Fibroblast of lung (primary cell): Measurements from ENCODE around the gene DIS3L2. TPM values are rescaled to one million over a fixed set of nuclear protein-coding genes. Genes with fewer than 3 reads are reported as not detected.
"Not testable (repeated sequence)": the region's sequence is repeated elsewhere in the genome, so short reads cannot be mapped to it uniquely, and the experiment has no call there.

ENCODE experiments used
- DNase-seq, 2 donors: peaks; one replicate each; pipeline versions ENCODE4 v3.0.0 to v3.0.0-alpha.2; 2010; ENCODE audit warnings: low read depth in 2 of 2
- H2AFZ ChIP-seq: 2 replicates; pipeline ENCODE4 v1.5.1; 2012; ENCODE audit warnings: low read length, control low read depth, inconsistent platforms
- H3K27ac ChIP-seq: 2 replicates; pipeline ENCODE4 v1.5.1; 2011; ENCODE audit warnings: low read length, control low read depth; ENCODE audit not compliant: insufficient read depth
- H3K27me3 ChIP-seq: 2 replicates; pipeline ENCODE4 v1.5.1; 2011; ENCODE audit warnings: mild to moderate bottlenecking, low read length; ENCODE audit not compliant: control insufficient read depth, insufficient read depth
- H3K36me3 ChIP-seq: 2 replicates; pipeline ENCODE4 v1.5.1; 2011; ENCODE audit warnings: low read length; ENCODE audit not compliant: control insufficient read depth, insufficient read depth
- H3K4me1 ChIP-seq: 2 replicates; pipeline ENCODE4 v1.5.1; 2011; ENCODE audit warnings: low read length; ENCODE audit not compliant: control insufficient read depth, insufficient read depth; ENCODE audit errors: extremely low read depth
- H3K4me2 ChIP-seq: 2 replicates; pipeline ENCODE4 v1.5.1; 2011; ENCODE audit warnings: low read length, control low read depth; ENCODE audit not compliant: insufficient read depth; ENCODE audit errors: extremely low read depth
- H3K4me3 ChIP-seq, 4 experiments: fragments of 200-600 bp in 1 of 4; sonication (generic) in 1 of 4; replicated peaks in 1 of 4; 2 replicates each; pipeline ENCODE4 v1.5.1; 2011 to 2016; ENCODE audit warnings: low read length in 4 of 4, low read depth in 3 of 4, mild to moderate bottlenecking in 3 of 4, control low read depth in 2 of 4, inconsistent platforms in 1 of 4, mixed read lengths in 1 of 4; ENCODE audit not compliant: insufficient read depth in 1 of 4; ENCODE audit errors: control extremely low read depth in 1 of 4
- H3K79me2 ChIP-seq: 2 replicates; pipeline ENCODE4 v1.5.1; 2012; ENCODE audit warnings: mild to moderate bottlenecking, low read length, inconsistent platforms; ENCODE audit not compliant: control insufficient read depth, insufficient read depth
- H3K9ac ChIP-seq: 2 replicates; pipeline ENCODE4 v1.5.1; 2011; ENCODE audit warnings: mild to moderate bottlenecking, low read length, control low read depth; ENCODE audit not compliant: insufficient read depth
- H3K9me3 ChIP-seq: 2 replicates; pipeline ENCODE4 v1.5.1; 2012; ENCODE audit warnings: low read depth, low read length; ENCODE audit not compliant: control insufficient read depth, insufficient read depth
- H4K20me1 ChIP-seq: 2 replicates; pipeline ENCODE4 v1.5.1; 2011; ENCODE audit warnings: low read length; ENCODE audit not compliant: control insufficient read depth, insufficient read depth; ENCODE audit errors: extremely low read depth
- CTCF ChIP-seq, 2 donors: IDR thresholded peaks in 1 of 2; conservative IDR thresholded peaks in 1 of 2; 1 replicate in 1 of 2; 2 replicates in 1 of 2; pipeline ENCODE4 v1.5.1; 2011 to 2012; ENCODE audit warnings: low read length in 2 of 2, control low read depth in 1 of 2, inconsistent platforms in 1 of 2, low read depth in 1 of 2, mild to moderate bottlenecking in 1 of 2
- EZH2 ChIP-seq: IDR thresholded peaks from 2 replicates; pipeline ENCODE4 v1.5.1; 2012; ENCODE audit warnings: low read length, control low read depth, mild to moderate bottlenecking; ENCODE audit errors: missing control alignments
- polyA plus RNA-seq, 2 donors: library from polyadenylated mRNA; depleted of rRNA in 1 of 2; stranded (reverse) in 1 of 2; unstranded in 1 of 2; fragments of >200 nt; gene quantifications; 2 replicates each; pipeline ENCODE4 v1.2.1, GENCODE V29; 2011 to 2012; ENCODE audit warnings: missing spikeins in 1 of 2
- total RNA-seq: library from RNA; depleted of rRNA; stranded (reverse); fragments of >200 nt; gene quantifications from 2 replicates; pipeline ENCODE4 v1.2.1, GENCODE V29; 2014

The DIS3L2 gene
- total and polyA plus RNA-seq, 2 donors (not counting 1 experiment from before 2014, with no cell fraction given): 5.2 to 15.2 TPM

GRCh38 chr2:232170396-232170795 lies 208.9 kb downstream of the DIS3L2 start:
- no peaks in the 10 kb centered on the region for H3K79me2 ChIP-seq
- H3K27me3 ChIP-seq: no peaks in the 10 kb centered on the region
- no peaks in the 10 kb centered on the region for H3K9me3 ChIP-seq
- H3K4me3 ChIP-seq: no peak overlapping the region
- no peaks in the 10 kb centered on the region for H4K20me1 ChIP-seq
- H3K4me2 ChIP-seq: no peak overlapping the region
- no peak for TF ChIP-seq CTCF (conservative IDR thresholded peaks at IDR 0.05 in 1 of 2, IDR thresholded peaks at IDR 0.05 in 1 of 2; ENCODE audit: low read depth in 1 of 2, low read length in 2 of 2)
- no peak overlapping the region for H2AFZ ChIP-seq
- DNase-seq: no peak
- H3K4me1 ChIP-seq: no peaks in the 10 kb centered on the region
- H3K36me3 ChIP-seq: no peaks in the 10 kb centered on the region
- H3K9ac ChIP-seq: no peak overlapping the region
- no peak overlapping the region for H3K27ac ChIP-seq

- Histone ChIP-seq H3K27me3 (no peaks in the 10 kb centered on the region), H3K36me3 (no peaks in the 10 kb centered on the region), H3K4me3 (no peak overlapping the region), H2AFZ (no peak overlapping the region), H3K4me1 (no peaks in the 10 kb centered on the region), H4K20me1 (no peaks in the 10 kb centered on the region), H3K4me2 (no peak overlapping the region), H3K9ac (no peak overlapping the region), H3K9me3 (no peaks in the 10 kb centered on the region), H3K79me2 (no peaks in the 10 kb centered on the region), H3K27ac (no peak overlapping the region)
- TF ChIP-seq EZH2 (no peak), CTCF (conservative IDR thresholded peaks at IDR 0.05 in 1 of 2, IDR thresholded peaks at IDR 0.05 in 1 of 2; ENCODE audit: low read depth in 1 of 2, low read length in 2 of 2) (no peak)
- DNase-seq: no peak
These were observed 213.1 kb downstream of the DIS3L2 start for GRCh38 chr2:232174662-232175061.

- H3K9me3 ChIP-seq, H3K4me2 ChIP-seq, H3K27me3 ChIP-seq, H3K36me3 ChIP-seq, H3K9ac ChIP-seq, H3K4me3 ChIP-seq, H4K20me1 ChIP-seq, H2AFZ ChIP-seq, DNase-seq, H3K27ac ChIP-seq, H3K79me2 ChIP-seq, H3K4me1 ChIP-seq: not testable (repeated sequence)
These were observed 215.1 kb downstream of the DIS3L2 start for GRCh38 chr2:232176587-232176986.
